ENCODE results near the gene NR1D1. TPM values are rescaled to one million over a fixed set of nuclear protein-coding genes. Genes with fewer than 3 reads are reported as not detected.

NR1D1 gene
- polyA plus RNA-seq, 1 experiment, result 2.3 TPM

- Histone ChIP-seq H3K36me3 (ENCODE audit: control insufficient read depth, insufficient read depth, low read length) (peaks cover 45% of the 10 kb centered on the region), H3K4me3 (ENCODE audit: low read depth, low read length) (no peak overlapping the region), H3K27me3 (ENCODE audit: control insufficient read depth, insufficient read depth, low read length) (no peaks in the 10 kb centered on the region)
- POLR2A ChIA-PET, result interaction anchor here (0.9 kb wide), 1 partner anchor 11 kb away, joined by 3 read pairs; no protein-coding TSS in a partner anchor
- DNase-seq (ENCODE audit: low read depth), result no peak
- CTCF ChIA-PET, result interaction anchor here (0.9 to 3.7 kb wide), 23 partner anchors 9 to 129 kb away, joined by 3 to 48 read pairs (median 7); partner anchors contain the start of genes MED24 and THRA
- TF ChIP-seq CTCF (IDR thresholded peaks at IDR 0.05; ENCODE audit: insufficient read depth, low read depth, low read length), result no peak
These were observed 13.2 kb downstream of the NR1D1 start for GRCh38 chr17:40087049-40087794.

DNA sequence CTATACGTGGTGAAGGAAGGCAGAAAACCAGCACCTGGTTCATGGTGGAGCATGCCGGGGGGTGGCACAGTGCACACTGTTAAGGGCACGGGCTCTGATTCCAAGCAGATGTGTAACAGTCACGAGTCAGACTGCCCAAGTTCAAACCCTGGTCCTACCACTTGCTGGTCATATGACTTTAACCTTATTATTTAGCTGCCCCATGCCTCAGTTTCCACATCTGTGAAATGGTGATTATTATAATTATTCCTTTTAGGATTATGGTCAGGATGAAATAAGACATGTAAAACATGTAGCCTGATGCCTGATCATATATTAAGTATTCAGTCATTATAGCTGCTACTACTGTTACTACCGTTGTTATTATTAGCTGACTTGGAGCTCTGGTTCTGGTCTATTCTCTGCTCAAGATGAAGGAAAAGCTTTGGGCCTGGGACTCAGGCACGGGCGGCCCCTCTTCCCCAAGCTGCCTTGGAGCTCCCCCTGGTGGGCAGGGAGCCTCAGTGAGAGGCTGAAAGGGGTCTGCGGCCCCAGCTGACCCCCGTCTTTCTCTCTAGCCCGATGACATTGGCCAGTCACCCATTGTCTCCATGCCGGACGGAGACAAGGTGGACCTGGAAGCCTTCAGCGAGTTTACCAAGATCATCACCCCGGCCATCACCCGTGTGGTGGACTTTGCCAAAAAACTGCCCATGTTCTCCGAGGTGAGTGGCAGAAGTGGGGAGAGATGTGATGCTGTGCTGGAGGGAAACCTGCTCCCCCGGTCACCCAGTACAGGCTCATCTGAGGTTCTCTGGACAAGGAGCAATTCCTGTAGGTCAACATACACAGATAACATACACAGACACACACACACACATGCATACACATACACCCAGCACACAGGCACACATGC is 14.0 kb downstream of the NR1D1 start:
- no peaks in the 10 kb centered on the region for H3K27me3 ChIP-seq (ENCODE audit: control insufficient read depth, insufficient read depth, low read length)
- peak; percentile 82 for TF ChIP-seq CTCF (IDR thresholded peaks at IDR 0.05; ENCODE audit: insufficient read depth, low read depth, low read length)
- peaks cover 43% of the 10 kb centered on the region for H3K36me3 ChIP-seq (ENCODE audit: control insufficient read depth, insufficient read depth, low read length)
- DNase-seq (ENCODE audit: low read depth), result no peak
- ChIA-PET POLR2A (interaction anchor here (0.9 kb wide), 1 partner anchor 12 kb away, joined by 3 read pairs; no protein-coding TSS in a partner anchor), CTCF (interaction anchor here (0.6 to 3.7 kb wide), 35 partner anchors 10 to 756 kb away, joined by 3 to 48 read pairs (median 4); partner anchors contain the start of genes CSF3, MED24 and THRA)
- no peak overlapping the region for H3K4me3 ChIP-seq (ENCODE audit: low read depth, low read length)

DNA sequence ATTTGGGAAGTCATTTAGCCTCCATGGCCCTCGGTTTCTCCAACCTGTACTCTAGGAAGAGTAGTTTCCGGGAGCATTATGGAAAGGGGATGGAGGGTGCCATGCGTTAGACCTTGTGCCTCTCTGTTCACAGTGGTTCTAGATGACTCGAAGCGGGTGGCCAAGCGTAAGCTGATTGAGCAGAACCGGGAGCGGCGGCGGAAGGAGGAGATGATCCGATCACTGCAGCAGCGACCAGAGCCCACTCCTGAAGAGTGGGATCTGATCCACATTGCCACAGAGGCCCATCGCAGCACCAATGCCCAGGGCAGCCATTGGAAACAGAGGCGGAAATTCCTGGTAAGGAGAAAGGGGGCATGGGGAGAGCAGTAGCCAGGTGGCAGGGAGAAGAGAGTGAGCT is 15.9 kb downstream of the NR1D1 start:
- no peak for DNase-seq (ENCODE audit: low read depth)
- CTCF ChIA-PET, result interaction anchor here (0.7 to 3.7 kb wide), 6 partner anchors 9 to 57 kb away, joined by 3 to 48 read pairs (median 8); no protein-coding TSS in a partner anchor

DNA sequence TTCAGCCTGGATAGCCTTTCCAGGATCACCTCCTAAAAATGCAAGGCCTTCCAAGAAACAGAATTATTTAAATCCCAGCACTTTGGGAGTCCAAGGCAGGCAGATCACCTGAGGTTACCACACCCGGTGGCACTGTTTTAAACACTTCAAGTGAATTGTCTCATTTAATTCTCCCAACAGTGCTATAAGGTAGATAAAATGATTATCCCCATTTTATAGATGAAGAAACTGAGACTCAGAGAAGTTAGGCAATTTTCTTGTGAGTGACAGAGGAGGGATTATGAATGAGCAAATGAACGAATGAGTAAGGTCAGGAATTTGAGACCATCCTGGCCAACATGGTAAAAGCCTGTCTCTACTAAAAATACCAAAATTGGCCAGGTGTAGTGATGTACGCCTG is 20.8 kb downstream of the NR1D1 start:
- no peak overlapping the region for H3K4me3 ChIP-seq (ENCODE audit: low read depth, low read length)
- no peak for TF ChIP-seq CTCF (IDR thresholded peaks at IDR 0.05; ENCODE audit: insufficient read depth, low read depth, low read length)
- H3K27me3 ChIP-seq (ENCODE audit: control insufficient read depth, insufficient read depth, low read length), result no peaks in the 10 kb centered on the region
- no peak for DNase-seq (ENCODE audit: low read depth)
- CTCF ChIA-PET, result interaction anchor here (1.0 to 1.6 kb wide), 2 partner anchors 19 to 52 kb away, joined by 3 read pairs; no protein-coding TSS in a partner anchor
- POLR2A ChIA-PET, result no interaction called here
- peaks cover 23% of the 10 kb centered on the region for H3K36me3 ChIP-seq (ENCODE audit: control insufficient read depth, insufficient read depth, low read length)

More for the DNA sequence above, 15.9 kb downstream of the NR1D1 start:
- H3K27me3 ChIP-seq (ENCODE audit: control insufficient read depth, insufficient read depth, low read length), result no peaks in the 10 kb centered on the region
- no peak overlapping the region for H3K4me3 ChIP-seq (ENCODE audit: low read depth, low read length)
- H3K36me3 ChIP-seq (ENCODE audit: control insufficient read depth, insufficient read depth, low read length), result peaks cover 39% of the 10 kb centered on the region
- no peak for TF ChIP-seq CTCF (IDR thresholded peaks at IDR 0.05; ENCODE audit: insufficient read depth, low read depth, low read length)
- POLR2A ChIA-PET, result no interaction called here
